NCI-H2196 treated with DMSO at 0.1 percent for 48 hours (cell line): Measurements from ENCODE around the gene GALNT16.
"Not testable (repeated sequence)": the region's sequence is repeated elsewhere in the genome, so short reads cannot be mapped to it uniquely, and the experiment has no call there.

Source experiments
- DNase-seq: peaks from one replicate; lab custom pipeline; 2025; ENCODE audit not compliant: unreplicated experiment; lab: John Stamatoyannopoulos, UW

Gene GALNT16

DNA sequence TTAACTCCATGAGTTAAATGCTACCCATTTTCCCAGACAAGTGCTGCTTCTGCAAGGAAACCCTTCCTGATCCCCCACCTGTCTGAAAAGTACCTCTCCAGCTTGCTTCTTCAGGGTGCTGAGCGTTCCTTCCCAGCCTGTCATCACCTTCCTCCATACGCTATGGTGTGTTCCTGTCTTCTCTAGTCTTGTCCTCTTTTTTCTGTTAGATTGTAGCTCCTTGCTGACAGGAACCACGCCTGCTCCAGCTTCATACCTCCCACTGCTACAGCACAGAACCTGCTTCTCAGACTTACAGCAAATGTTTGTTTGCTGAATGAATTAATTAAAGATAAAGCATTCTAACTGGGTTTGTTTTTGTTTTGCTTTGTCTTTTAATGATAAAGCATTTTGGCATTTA, 99.0 kb downstream of the GALNT16 start:
- no peak for DNase-seq

DNA sequence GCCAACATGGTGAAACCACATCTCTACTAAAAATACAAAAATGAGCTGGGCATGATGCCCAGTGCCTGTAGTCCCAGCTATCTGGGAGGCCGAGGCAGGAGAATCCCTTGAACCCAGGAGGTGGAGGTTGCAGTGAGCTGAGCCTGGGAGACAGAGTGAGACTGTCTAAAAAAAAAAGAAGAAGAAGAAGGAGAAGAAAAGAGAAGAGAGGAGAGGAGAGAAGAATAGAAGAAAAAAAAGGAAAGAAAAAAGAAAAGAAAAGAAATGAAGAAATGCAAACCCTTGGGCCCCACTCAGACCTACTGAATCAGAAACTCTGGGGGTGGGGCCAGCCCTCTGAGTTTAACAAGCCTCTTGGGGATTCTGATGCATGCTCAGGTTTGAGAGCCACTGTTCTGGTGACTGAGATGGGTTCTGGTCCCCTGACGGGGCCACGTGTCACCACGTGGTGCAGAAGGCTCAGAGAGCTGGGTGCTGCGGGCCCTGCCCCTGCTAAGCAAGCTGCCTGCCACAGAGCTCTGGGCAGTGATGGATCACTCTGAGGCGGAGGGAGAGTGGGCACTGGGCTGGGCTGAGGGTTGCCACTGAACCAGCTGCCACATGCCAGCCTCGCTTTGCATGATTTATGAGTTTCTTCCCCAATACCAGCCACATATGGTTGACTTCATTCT, 100.6 kb downstream of the GALNT16 start:
- DNase-seq = no peak

DNA sequence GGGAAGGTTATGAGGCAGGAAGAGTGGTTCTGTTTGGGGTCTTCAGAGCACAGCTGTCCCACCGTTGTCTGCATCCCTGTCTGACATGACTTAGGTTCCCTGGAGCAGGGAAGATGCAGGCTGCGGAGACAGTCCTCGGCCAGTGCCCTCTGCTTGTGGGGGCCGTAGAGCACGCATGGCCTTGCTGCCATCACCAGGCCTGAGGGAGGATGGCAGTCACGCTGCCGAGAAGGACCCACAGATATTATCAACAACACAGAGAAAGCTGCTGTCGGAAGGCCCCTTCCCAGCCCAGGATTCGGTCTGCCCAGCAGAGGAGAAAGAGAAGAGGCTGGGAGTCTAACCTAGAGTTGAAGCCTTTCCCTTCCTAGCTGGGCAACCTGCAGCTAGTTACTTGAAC, 103.1 kb downstream of the GALNT16 start:
- DNase-seq = no peak

DNA sequence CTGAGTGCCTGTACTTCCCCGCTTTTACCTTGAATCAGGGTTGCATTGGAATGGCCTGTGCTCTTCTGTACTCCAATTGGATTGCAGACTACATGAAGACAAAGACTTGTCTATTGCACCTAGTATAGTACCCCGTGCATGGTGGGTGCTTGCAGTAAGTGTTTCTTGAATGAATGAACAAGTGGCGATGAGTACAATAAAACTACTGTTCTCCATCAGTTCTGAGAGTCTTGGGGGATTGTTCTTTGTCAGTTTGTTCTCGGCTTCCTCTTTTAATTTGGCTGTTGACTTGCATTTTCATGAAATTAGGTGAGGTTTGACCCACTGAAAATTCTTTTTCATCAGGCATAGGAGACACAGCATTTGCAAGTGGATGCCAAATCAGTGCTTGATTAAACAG, 104.0 kb downstream of the GALNT16 start:
- DNase-seq = no peak

DNA sequence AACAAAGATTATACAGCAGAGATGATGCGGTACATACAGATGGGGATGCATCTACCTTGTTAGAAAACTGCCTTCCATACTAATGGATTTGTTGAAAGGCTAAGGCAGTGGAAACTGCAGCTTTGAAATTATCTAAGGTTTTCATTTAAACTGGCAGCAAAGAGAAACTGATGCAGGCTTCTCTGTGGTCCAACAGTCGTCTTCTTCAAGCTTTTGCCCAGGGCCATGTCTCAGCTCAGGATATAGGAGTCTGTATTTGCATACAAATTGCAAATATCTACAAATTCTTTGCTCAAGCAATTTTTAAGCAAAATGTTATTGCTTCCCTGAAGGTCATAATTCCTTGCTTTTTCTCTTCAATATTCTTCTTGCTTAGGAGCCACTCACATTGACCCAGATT, 104.4 kb downstream of the GALNT16 start:
- DNase-seq = no peak

DNA sequence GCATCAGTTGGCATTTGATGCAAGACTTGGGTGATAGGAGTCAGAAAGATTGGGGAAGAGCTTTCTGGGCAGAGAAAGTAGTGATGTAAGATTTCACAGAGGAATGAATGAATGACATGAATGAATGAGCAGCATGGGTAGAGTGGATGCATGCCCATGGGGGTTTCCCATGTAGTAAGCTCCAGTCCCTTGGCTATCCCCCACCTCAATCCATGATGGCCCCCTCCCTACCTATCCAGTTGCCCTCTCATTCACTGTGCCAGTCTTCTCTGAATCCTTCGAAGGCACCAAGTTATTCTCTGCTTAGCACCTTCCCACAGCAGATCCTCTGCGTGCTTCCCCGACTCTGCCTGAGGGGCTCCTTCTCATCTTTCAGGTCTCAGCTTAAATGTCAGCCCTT, 106.1 kb downstream of the GALNT16 start:
- no peak for DNase-seq

DNA sequence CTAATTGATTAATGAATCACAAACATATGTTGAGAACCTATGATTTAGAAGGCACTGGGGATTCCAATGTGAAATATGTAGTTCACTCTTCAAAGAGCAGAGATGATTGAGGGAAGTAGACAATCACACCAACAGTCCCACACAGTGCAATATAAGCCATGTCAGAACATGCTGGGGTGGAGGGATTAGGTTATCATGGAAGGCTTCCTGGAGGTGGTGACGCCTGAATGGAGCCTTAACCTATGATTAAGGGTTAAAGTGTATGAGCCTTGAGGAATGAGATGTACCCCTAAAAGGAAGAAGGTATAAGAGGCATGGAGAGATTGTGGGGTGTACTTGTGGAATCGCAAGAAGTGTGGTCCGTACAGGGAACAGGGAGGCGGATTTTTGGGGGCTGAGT, 106.8 kb downstream of the GALNT16 start:
- no peak for DNase-seq

DNA sequence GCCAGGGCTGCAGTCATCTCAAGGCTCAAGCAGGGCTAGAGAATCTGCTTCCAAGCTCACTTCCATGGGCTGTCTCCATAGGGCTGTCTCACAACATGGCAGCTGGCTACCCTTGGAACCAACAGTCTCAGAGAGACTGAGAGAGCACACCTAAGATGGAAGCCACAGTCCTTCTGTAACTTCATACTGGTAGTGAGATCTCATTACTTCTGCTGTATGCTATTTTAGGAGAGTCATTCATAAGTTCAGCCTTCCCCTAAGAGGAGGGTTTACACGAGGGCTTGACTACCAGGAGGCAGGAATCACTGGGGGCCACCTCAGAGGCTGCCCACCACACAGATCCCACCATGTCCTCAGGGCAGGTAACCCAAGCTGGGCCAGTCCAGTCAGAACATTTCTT, 108.4 kb downstream of the GALNT16 start:
- DNase-seq = no peak

DNA sequence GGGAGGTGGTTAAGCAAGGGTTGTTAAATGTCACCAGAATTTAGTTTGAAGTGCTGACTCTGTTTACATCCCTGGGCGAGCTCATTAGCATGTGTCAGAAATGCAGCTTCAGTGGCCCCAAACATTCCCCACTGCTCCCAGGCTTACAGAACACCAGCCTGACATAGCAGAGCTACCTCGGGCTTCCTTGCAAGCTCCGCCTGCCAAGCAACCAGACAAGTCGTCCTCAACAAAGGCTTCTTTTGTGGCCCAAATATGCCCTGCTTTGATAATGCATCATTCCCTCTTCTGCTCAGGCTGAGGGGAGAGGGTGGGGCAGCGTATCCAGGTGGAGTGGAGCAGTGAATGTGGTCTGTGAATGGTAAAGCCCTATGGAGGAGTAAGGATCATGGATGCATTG, 110.1 kb downstream of the GALNT16 start:
- no peak for DNase-seq

DNA sequence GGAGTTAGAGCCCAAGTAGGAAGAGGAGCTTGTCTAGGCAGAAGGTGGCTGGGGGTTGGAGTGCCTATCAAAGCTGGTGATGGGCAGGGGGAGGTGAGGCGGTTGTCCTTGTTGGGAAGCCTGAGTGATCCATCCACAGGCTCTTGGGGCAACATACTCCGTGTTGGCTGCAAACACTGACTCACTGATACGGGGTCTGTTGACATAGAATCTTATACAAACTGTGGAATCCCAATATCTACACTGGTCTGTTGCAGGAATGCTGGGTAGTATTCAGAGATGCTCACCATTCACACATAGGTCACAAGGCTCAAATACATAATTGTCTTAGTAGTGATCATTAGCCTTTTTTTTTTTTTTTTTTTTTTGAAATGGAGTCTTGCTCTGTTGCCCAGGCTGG, 112.2 kb downstream of the GALNT16 start:
- no peak for DNase-seq

DNA sequence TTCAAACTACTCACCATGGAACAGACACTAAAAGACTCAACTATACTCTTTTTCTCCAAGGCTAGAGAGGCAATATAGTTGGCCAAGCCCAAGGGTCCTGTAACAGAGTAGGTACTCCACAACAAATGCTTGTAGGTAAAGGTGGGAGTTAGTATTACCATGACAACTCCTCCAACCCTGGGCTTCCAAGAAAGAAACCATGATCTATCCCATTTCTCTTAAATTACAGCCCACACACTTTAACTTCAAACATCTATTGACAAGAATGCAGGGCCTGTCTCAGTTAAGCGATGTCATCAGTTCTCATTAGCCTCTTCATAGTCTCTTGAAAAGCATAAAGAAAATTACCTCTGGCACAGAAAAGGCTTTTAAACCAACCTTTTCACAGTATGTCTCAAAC, 113.1 kb downstream of the GALNT16 start:
- no peak for DNase-seq

DNA sequence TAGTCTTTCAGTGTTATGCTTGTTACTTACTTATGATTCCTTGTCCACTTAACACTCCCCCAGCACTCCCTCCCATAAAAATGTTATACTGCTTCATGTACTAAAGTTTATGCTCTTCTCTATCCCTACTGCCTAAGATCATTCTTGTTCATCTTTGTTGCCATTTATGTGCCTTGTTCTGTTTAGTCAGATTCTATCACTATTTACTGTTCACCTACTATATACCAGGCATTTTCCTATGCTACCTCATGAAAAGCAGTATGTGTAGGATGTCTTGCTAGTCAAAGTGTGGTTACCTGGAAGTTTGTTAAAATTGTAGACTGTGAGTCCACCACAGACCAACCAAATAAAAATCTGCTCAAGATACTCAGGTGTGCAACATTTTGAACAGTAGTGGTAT, 114.3 kb downstream of the GALNT16 start:
- DNase-seq = no peak

DNA sequence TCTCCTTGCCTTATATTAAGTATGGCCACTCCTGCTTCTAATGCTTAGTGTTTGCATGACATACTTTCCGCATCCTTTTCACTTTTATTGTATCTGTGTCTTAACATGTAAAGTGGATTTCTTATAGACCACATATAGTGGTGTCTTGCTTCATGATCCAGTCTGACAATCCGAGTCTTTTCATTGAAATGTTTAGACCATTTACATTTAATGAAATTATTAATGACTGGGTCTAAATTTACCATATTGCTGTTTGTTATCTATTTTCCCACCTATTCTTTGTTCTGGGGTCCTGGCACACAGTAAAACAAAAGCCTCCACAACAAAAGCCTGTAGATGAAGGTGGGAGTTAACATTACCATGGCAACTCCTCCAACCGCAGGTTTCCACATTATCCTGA, 115.2 kb downstream of the GALNT16 start:
- no peak for DNase-seq

DNA sequence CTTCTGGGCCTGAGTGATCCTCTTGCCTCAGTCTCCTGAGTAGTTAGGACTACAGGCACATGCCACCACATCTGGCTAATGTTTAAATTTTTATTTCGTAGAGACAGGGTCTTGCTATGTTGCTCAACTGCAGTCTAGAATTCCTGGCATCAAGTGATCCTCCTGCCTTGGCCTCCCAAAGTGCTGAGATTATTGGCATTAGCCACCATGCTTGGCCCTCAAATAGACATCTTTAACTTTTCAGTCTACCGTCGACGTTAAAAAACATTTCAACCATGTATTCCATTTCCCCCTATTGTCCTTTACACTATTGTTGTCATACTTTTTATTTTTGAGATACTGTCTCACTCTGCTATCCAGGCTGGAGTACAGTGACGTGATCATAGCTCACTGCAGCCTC, 115.8 kb downstream of the GALNT16 start:
- no peak for DNase-seq

DNA sequence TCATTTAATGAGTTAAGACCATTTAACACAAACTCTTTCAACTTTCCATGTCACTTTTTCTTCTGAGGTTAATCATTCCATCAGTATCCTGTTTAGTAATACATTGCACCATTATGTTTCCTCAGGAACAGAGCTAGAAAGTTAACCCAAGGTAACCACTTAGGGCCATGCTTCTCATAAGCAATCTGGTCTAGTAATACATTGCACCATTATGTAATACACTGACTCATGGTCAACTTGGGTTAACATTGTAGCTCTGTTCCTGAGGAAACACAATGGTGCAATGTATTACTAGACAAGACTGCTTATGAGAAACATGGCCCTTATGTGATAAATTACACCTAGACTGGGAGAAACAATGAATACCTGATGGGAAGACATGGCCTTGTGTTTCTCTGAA, 116.5 kb downstream of the GALNT16 start:
- DNase-seq = no peak

DNA sequence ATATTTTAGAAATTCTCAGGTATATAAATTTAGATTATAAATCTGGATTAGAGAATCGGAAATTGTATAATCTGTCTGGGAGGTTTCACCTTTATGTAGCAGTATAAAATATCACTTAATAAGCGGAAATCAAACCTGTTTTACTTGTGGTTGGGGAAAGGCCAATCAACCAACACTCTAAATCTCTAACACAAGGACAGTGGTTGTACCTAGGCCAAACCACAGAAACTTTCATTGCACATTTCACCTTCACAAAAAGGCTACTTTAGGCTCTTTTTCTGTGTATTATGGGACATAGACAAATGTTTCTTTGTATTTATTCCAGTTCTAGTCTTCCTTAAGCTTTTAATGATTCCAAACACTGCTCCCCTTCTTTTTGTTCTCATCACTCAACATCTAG, 118.3 kb downstream of the GALNT16 start:
- no peak for DNase-seq

DNA sequence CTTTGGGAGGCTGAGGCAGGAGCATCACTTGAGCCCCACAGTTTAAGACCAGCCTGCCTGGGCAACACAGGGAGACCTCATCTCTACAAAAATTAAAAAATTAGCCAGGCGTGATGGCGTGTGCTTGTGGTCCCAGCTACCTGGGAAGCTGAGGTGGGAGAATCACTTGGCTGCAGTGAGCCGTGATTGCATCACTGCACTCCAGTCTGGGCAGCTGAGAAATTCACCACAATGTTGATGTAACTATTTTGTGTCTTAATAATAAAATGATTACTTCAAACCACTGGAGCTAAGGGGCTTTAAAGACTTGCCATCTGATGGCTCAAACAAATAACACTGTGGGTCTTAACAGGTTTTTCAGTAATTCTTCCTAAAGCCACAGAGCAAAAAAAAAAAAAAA, 127.4 kb downstream of the GALNT16 start:
- no peak for DNase-seq

DNA sequence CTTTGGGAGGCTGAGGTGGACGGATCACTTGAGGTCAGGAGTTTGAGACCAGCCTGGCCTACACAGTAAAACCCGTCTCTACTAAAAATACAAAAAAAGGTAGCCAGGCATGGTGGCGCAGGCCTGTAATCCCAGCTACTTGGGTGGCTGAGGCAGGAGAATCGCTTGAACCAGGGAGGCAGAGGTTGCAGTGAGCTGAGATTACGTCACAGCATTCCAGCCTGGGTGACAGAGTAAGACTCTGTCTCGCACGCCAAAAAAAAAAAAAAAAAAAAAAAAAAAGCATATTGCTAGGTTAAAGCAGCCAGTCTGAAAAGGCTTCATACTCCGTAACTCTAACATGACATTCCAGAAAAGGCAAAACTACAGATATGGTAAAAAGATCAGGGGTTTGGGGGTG, 131.4 kb downstream of the GALNT16 start:
- DNase-seq = not testable (repeated sequence)

DNA sequence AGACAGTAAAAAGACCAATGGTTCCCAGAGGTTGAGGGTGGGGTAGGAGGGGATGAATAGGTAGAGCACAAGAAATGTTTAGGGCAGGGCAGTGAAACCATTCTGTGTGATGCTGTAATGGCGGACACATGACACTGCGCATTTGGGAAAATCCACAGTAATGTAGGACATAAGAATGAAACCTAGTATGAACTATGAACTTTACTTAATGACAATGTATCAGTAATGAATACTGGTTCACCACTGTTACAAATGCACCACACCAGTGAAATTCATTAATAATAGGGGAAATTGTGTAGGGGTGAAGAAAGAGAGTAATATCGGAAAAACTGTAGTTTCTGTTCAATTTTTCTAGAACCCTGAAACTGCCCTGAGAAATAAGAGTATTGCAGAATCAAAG, 132.5 kb downstream of the GALNT16 start:
- DNase-seq = no peak

DNA sequence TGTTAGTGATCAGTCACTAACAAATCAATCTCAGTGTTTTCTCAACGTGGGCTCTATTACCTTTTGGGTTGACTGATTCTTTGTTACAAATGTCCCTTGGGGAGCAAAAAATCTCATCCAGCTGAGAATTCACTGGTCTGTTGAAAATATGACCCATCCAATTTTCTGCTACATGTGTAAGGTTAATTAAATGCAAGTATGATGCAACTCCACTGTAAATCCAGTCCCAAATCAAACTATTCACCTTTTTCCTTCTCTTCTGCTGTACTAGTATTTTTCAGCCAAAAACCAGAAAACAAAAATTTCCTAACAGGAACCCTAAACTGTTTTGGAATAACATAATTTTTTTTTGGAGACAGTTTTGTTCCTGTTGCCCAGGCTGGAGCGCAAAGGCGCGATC, 136.0 kb downstream of the GALNT16 start:
- no peak for DNase-seq

DNA sequence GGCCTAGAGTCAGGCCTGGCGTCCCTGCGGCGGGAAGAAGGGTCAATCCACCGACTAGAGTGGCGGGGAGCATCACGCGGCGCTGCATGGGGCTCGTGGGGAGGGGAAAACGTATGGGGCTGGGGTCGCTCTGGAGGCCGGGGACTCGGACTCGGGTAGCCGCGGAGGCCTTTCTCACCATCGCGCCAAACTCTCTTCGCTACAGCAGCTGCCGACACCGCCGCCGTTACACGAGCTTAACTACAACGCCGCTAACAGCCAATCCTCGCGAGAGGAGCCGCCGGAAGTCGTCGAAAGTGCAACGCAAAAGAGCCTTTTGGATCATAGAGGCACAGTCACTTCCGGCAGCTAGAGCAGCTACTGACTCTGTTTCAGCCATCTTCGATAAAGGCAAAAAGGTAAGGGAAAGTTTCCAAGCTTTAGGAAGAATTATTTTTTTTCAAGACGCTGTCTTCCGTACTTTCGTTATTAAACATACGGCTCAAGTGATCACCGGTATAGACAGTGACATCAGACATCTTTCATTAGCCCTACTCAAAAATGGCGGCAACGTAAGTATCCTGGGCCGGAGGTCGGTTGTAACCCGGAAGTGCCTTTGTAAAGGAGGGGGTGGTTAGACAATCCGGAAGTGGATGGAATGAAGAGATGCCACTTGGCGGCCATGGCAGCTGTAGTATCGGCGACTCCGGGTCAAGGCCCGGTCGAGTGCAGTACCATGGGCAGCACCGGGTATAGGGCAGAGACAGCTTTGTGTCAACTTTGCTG, 138.3 kb downstream of the GALNT16 start, which contains the start of the genes ERH and SLC39A9:
Gene ERH (minus strand): TSS at position 247 of the 765 bp plus-strand sequence. CDS start 66 bp downstream, at position 181.
Gene SLC39A9 (plus strand): TSS at position 640 of the 765 bp plus-strand sequence. CDS start 678 bp downstream, outside the sequence.
- DNase-seq = peak; percentile 95

DNA sequence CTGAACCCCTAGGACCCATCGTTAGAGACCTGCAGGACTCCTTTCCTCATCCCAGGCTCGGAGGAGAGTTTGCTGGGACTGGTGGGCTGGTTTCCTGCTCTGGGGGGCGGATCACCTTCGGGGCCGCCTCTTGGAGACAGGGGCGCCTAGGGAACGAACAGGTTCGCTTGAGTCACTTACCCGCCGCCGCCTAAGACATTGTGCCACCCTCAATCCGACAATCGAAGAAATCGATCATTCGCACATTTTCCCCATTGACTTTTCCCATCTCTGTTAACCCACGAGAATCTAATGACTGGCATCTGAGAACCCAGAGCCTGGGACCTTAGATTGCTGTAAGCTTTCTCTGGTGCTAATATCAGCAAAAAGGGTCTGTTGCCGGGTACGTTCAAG, 138.9 kb downstream of the GALNT16 start:
- DNase-seq = no peak

DNA sequence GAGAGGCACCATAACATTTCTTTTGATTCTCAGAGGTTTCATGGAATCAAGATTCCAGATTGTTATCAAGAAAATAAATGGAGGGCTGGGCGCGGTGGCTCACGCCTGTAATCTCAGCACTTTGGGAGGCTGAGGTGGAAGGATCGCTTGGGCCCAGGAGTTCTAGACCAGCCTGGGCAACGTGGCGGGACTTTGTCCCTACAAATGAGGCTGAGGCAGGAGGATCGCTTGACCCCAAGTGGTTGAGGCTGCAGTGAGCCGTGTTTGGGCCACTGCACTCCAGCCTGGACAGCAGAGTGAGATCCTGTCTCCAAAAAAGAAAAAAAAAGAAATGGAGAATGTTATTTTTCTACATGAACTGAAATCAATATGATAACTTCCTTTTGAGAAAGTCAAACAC, 139.8 kb downstream of the GALNT16 start:
- DNase-seq = no peak
